ENCODE measurements around the gene FLACC1.
"Not testable (repeated sequence)": the region's sequence is repeated elsewhere in the genome, so short reads cannot be mapped to it uniquely, and the experiment has no call there.

FLACC1 gene, protein sequence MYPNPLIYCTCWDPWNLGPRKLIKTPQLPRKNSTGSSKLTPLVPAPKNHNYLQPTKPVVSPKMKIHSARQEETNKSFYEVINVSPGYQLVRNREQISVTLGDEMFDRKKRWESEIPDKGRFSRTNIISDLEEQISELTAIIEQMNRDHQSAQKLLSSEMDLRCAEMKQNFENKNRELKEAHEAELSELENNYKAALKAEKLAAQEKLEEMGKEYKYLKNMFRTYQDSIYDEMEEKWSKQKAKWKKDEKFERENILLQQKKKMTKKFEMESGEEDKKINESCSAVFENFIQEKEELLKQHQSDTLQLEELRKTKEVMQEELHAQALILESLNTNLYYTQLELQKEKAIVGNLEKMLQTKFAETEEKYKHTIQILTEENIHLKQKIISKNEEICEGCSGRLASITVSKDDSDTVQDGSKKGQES

DNA sequence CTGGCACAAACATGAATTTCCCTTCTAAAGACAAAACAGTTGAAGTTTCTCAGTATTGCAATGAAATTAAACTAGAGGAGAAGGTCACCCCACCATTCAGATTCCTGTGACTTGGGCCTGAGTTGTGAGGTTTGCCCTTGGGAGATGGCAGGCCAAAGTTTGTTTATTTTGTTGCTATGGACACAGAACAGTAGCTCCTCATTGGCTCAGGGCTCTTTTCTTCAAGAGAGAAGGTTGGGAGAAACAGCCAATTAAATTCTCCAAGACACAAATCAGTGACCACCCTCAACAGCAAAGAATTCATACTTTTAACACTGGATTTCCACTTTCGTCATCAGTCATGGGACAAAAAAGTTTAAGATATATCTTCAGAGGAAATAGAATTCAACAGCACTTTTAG is at the start of gene FLACC1:
FLACC1 (minus strand) TSS at position 125 of the 400 bp plus-strand sequence. CDS start 5,941 bp downstream, outside the sequence.
- DNase-seq: no peak

DNA sequence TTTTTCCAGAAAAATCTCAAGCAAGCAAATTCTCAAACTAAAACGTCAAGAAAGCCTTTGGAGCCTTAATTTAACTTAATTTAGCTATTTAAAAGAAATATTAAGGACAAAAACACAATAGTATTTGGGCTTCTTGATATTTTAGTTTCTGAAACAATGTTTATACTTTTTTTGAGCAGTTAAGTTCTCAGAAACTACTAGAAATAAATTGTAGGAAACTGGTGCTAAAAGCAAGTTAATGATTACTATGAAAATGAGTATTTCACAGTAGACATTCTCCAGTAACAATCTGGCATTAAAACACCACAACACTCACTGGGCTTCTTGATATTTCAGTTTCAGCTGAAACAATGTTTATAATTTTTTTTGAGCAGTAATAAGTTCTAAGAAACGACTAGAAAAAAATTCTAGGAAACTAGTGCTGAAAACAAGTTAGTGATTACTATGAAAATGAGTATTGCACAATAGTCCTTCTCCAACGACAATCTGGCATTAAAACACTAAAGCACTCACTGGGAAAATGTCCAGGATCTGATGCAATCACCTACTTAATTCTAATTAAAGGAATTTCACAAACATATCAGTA is 49.0 kb upstream of the FLACC1 start:
- no peak for DNase-seq

DNA sequence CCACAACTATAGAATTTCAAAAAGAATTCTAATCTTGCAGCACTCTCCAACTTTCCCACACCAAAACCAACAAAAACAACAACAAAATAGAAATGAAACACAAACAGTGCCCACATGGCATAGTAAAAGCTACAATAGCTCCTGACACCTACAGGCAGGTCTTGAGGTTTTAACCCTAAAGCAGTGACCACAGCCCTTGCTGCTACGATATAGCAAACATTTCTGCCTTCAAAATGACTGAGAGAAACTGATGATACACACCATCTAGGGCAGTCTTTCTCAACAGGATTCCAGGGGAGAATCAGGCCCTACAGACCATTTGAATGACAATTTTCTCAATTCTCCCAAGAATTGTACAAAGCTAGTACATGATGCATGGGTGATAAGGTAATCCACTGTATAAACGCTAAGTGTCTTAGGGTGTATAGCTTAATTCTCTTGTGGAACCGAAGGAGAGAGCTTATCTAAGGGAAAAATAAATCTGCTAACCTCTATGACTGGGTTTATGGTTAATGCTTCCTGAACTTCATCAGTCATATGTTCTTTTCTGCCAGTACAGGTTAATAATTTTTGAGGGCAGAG is 47.6 kb upstream of the FLACC1 start:
- DNase-seq: no peak

DNA sequence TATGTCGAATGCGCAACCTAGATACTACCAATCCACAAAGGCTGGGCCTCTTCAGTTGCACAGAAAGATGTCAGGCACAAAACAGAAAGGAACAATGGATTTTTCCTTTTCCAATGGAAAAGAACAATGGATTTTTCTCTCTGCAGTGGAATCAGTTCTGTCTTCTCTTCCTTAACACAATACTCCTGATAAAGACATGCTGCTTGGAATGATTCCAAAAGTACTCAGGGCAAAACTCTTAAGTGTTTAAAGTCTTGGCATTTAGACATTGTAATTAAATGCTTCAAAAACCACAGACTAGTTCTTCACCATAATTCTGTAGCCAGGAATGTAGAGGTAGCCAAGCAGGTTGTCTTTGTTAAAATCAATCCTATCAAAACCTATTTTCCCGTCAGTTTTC is 46.7 kb upstream of the FLACC1 start:
- DNase-seq: no peak

DNA sequence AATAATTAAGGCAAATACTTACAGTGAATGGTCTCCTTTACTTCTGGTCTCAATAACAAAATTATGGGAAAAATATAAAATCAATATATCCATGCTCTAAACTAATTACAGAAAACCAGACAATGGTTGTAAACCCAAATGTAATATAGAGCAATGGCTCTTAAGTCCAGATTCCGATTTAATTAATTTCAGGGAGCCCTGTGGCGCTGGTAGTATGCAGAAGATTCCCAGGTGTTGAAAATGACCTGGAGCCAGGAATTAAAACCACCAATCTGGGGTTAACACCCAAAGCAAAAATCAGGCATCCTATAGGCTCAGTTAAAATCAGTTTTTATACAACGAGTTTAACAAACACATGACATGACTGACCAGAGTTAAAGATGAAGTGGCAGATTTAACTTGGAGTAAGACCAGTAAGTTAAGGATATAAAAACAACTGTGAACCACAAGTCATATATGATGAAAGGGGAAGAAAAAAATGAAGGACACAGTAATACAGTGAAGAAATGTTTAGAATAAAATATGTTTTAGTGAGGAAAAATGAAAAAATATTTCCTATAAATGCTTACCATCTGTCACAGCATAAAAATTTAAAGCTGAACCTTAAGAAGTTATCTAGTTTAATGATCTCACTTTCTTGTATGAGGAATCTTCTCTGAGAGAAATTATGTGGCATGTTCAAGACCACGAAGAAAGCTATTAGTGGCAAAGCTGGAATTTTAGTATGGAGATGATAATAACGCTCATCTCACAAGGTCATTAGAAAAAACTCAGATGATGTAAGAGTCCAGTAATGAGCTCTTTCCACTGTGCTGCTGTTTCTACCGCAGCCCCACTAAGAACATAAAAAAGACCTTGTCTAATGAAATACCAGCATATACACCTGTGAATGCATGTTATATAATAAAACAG is 45.8 kb upstream of the FLACC1 start:
- DNase-seq: no peak

DNA sequence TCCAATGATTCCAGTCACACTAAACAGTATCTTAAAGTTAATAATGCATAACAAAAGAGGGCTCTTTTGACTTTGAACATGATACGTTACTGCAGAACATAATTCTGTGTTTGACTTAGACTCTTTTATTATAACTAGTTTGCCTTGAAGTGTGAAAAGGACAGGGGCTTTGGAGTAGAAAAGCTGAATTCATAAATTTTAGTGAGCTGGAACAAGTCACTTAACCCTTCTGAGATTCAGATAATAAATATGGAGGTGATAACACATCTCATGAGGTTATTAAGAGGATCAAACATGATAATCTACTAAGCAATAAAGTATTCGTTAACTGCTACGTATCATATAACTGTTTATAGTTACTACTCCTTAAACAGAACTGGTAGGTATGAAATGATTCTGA is 44.7 kb upstream of the FLACC1 start:
- DNase-seq: no peak

DNA sequence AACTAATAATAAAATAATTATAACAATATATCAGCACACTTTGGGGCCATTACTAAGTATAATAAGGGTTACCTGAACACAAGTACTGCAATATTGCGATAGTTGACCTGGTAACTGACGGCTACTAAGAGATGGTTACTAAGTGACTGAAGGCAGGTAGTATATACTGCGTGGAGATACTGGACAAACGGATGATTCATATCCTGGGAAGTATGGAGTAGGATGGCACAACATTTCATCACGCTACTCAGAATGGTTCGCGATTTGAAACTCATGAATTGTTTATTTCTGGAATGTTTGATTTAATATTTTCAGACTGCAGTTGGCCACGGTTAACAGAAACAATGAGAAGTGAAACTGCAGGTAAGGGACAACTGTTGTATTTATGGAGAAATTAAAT is 39.5 kb upstream of the FLACC1 start:
- no peak for DNase-seq

DNA sequence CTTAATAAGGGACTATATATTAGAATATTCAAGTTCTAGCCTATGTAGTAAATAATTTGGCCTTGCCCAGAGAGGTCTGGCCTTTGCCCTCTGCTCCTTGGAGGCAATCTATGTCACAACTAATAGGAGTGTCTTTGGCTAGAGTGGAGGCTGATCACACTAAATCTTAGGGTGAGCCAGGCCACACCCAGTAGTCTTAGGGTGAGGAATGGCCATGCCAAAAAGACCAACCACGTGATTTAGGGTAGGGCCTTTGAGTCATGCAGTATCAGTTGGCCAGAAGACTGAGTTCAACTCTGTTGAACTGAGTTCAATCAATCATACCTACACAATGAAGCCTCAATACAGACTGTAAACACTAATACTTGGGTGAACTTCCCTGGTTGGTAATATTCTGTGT is 26.0 kb upstream of the FLACC1 start:
- no peak for DNase-seq

DNA sequence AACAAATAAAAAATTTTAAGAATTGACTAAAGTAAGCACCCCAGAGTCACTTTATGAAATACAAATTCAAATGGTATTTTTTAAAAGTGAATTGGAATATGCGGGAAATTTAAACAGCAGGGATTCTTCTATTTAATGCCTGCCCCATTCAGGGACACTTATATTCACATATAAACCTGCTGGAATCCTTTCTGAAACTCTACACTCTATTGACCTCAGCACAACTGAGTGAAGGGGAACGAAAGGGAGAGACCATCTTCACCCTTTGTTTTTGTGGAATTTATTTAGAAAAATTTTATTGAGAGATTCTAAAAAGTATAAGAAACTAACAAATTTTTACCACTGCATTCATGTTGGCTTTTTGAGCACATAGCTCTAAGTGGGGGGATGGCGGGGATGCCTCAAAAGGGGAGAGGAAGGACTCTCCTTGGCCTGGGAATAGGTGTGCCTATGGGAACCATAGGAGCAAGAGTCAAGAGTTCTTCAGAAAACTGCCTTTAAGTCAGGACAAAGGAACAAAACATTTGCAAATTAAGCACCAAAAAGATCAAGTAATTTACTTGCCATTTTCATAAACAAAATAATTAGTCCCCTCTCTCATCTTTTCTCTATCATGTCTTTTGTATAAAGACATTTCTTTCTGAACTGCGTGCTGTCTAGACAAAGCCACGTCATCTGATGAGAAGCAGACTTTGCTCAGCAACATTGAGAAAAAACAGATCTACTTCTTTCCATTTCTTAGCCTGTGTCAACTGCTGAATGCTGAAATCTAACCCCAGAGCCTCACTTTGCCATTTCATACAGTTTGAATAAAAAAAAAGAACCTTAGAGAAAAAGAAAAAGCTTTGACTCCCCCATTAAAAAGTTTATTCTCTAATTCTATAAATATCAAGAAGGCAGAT is 21.6 kb upstream of the FLACC1 start:
- DNase-seq: no peak

DNA sequence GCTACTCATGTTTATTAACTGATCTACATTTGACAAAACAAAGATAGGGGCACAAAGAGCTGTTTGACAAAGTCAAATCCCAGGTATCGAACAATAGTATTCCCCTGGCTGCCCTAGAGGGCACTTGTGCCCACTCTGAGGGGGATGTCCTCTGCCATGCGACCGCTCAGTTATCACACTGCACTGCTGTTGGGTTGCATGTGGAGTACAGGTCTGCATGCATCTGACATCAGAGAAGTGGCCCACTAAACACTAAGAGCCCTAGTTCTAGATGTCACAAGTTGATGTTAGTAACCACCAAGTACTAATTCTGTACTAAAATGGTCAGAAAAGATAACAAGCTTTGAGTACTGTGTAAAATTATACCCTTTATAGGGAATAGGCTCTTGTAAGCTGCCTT is 20.1 kb upstream of the FLACC1 start:
- no peak for DNase-seq

DNA sequence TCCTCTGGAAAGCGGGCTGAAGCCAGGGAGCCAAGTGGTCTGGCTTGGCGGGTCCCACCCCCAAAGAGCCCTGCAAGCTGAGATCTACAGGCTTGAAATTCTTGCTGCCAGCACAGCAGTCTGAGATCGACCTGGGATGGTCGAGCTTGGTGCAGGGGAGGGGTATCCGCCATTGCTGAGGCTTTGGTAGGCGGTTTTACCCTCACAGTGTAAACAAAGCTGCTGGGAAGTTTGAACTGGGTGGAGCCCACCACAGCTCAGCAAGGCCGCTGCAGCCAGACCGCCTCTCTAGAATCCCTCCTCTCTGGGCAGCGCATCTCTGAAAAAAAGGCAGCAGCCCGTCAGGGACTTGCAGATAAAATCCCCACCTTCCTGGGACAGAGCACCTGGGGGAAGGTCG is 12.6 kb upstream of the FLACC1 start:
- no peak for DNase-seq

DNA sequence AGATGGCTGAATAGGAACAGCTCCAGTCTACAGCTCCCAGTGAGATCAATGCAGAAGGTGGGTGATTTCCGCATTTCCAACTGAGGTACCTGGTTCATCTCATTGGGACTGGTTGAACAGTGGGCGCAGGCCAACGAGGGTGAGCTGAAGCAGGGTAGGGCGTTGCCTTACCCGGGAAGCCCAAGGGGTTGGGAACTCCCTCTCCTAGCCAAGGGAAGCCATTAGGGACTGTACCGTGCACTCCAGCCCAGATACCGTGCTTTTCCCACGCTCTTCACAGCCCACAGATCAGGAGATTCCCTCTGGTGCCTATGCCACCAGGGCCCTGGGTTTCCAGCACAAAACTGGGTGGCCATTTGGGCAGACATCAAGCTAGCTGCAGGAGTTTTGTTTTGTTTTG is 12.2 kb upstream of the FLACC1 start:
- DNase-seq: not testable (repeated sequence)

DNA sequence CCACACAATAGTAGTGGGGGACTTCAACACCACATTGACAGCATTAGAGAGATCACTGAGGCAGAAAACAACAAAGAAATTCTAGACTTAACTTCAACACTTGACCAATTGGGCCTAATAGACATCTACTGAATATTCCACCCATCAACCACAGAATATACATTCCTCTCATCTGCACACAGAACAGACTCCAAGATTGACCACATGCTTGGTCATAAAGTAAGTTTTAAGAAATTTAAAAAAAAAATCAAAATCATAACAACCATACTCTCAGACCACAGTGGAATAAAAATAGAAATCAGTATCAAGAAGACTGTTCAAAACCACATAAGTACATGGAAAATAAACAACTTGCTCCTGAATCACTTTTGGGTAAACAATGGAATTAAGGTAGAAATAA is 9.0 kb upstream of the FLACC1 start:
- DNase-seq: no peak

DNA sequence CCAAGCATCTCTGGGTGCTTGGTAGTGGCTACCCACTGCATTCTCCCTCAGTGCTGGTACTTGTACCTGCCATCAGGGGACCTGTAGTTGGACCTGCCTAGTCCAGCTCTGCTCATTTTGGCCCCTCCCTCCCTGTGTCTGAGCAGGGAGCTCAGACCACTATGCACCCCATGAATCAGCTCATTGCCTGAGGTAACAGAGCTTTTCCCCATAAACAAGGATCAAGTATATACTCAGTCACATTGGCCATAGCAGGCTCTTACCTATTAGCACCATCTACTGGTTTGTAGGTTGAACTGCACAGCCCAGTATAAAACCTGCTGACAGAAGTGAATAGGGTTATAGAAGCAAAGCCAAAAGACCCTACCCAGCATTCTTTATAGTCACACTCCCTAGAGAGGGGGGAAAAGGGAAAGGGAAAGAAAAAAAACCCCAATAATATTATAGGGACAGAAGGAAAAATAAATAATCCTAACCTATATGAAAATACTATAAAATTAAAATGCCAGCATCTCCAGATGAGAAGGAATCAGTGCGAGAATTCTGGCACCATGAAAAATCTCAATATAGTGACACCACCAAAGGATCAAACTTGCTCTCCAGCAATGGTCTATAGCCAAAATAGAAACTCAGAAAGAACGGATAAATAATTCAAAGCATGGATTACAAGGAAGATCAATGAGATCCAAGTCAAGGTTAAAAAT is 6.9 kb upstream of the FLACC1 start:
- peak; percentile 18 for DNase-seq

DNA sequence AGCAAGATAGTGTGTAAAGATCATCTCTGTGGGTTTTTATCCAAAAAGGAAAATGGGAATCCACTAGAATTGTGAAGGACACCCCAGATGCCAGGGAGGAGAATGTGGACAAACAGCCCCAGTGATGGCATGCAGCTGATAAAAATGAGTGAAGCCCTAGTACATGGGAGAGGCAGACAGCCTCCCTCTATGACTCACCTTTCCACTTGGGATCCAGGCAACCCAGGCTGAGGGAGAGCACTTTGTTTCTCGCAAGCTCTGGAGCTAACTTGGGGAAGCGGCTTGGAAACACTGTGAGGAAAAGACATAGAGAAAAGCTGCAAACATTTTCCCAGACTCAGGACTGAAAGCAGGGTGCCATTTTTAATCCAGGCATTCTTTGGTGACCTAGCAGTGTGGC is 5.3 kb upstream of the FLACC1 start:
- DNase-seq: no peak

DNA sequence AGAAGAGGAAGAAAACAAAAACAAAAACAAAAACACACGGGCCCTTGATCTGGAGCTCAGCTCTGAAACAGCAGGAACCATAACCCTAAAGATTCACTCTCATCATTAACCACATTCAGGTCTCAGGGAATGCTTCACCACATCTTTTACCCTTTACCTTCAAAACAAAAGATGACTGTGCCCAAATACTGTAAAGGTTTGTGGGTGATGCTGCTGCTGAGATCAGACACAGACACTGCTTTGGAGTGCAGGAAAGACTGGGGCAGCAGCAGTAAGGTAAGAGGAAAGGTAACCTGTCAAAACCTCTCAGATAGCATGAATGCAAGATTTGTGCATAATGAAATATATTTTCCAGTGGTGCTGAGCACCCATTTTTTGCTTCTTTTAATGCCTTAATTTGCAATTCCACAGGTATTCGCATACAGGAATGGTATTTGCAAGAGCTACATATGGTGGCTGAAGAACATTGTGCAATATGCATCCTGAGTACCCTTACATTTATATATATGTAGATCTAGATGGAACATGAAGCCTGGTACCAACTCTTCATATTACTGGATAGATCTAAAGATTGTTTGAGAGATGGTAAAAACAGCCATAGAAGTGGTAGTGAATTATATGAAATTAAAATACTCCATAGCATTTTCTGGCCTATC is 4.1 kb upstream of the FLACC1 start:
- no peak for DNase-seq

DNA sequence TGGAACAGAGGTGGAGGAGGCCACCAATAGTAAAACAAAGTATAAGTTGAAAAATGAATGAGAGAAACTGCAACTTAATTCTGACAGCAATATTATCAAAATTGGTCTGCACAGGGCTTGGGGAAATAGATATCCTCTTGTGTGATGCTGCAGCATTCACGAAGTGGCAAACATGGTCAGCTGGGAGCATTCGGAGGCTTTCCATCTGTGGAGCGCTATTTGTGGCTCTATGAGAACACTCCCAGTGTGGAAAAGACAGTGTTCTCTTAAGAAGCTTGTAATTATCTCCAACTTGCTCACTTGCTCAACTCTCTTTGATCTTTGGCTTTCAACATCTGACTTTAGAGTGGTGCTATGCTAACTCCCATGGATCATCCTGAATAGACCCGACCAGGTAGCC is 3.1 kb upstream of the FLACC1 start:
- DNase-seq: no peak

DNA sequence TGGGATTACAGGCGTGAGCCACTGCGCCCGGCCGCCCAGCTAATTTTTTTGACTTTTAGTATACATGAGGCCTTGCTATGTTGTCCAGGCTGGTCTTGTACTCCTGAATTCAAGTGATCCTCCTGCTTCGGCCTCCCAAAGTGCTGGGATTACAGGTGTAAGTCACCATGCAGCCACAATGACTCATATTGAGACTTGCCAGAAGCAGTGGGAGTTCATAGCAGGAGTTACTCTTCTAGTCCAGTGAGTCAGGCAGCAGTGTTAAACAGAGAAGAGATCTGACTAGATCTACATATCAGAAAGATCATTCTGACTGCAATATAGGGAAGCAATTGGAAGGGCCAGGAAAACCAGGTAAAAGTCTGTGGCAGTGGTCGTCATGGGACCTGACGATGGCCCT is 1.5 kb upstream of the FLACC1 start:
- DNase-seq: no peak

DNA sequence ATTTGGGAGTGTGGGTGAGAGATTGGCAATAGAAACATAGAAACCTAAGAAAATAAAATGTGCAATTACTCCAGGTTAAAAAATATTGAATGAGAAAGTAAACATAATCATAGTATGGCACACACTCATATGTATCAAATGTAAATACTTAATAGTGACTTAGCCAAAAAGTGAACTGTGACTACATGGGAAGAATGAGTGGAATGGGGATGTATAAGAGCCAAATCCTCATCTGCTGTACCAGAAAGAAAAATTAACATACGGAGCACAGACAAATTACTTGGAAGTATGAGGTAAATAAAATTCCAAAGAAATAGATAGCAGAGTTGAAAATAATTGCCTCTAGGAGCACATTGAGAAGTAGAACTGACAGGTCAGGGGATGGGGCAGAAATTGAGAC is 4.0 kb downstream of the FLACC1 start:
- no peak for DNase-seq

DNA sequence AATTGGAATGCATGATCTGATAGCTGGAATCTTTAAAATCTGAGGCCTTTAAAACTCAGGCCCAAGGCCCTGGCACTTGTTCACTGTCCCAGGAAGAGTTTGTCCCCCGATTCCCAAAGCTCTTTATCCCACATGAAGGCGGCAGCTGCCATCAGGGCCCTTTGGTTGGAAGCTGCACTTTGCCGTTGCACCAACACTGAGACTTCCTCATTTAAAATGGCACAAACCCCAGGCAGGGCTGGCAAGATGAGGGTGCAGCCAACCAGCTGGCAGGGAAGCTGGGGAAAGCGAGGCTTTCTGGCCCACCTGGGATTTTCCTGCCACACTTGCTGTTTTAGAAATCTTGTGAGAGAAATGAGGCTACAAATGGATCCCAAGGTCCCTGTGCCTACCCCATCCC is 6.3 kb downstream of the FLACC1 start:
- no peak for DNase-seq

DNA sequence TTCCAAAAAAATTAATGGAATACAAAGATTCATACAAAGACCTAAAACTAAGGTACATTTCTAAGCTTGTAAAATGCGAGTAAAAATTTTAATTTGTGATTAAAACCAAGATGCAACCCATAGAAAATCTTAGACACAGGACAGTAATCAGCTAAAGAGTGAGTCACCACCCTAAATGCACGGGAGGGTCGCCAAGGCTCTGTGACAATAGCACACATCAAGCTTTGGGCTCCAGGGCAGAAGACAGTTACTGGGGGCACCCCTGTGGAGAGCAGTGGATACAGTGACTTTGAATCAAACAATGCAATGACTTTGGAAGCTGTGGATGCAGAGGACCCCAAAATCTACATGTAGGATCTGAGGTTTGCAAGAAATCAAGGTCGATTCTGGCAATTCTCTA is 7.5 kb downstream of the FLACC1 start:
- no peak for DNase-seq

Measured in NCI-H2171 (cell line).